Subcutaneous adipose tissue (tissue), 4 donors: Measurements from ENCODE around the gene CLIC3. TPM values are rescaled to one million over a fixed set of nuclear protein-coding genes. Genes with fewer than 3 reads are reported as not detected.

Source experiments
- total RNA-seq, 4 donors: library from RNA; depleted of rRNA; stranded (reverse); fragments of >200 nt; gene quantifications; one replicate each; pipeline ENCODE4 v1.1.0, GENCODE V29; 2016
- TF ChIP-seq, protein P1 (sequence below): fragments of 450-650 bp; IDR thresholded peaks from one replicate; pipeline ENCODE4 v1.5.1; 2016; ENCODE audit warnings: low read depth, mild to moderate bottlenecking, control low read depth, antibody characterized with exemption, moderate library complexity

CLIC3 gene
- total RNA-seq, 4 donors from 2014 or later, result 1.8 to 2.2 TPM; not detected in 2

DNA sequence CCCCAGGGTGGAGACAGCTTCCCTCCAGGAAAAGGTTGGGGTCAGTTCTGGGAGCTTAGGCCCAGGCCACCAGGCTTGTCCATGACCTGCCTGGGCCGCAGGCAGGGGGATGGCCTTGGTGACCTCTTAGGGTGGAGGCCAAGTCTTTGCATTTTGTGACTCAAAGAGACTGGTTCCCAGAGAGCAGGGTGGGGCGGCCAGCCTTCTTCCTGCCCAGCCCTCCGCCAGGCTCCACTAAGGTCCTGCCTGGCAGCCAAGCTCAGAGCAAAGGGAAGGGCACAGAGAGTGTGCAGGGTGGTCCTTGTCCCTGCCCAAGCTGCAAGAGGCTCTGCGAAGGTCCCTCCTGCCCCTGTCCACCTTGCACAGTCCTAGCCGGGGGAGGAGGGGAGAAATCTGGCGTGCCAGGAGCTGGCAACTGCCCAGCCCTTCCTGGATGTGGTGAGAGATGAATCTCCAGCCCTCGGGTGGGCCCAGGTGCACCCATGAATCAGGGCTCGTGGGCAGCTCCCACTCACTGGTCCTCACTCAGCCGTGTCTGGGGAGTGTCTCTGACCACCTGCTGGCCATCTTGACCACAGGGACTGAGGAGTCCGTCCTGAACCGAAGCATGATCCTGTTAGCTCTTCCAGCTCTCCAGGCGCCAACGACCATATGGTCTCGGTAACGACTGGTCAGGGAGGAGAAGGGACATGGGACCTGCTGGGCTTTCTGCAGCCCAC, 21.4 kb downstream of the CLIC3 start:
- TF ChIP-seq, protein P1, sequence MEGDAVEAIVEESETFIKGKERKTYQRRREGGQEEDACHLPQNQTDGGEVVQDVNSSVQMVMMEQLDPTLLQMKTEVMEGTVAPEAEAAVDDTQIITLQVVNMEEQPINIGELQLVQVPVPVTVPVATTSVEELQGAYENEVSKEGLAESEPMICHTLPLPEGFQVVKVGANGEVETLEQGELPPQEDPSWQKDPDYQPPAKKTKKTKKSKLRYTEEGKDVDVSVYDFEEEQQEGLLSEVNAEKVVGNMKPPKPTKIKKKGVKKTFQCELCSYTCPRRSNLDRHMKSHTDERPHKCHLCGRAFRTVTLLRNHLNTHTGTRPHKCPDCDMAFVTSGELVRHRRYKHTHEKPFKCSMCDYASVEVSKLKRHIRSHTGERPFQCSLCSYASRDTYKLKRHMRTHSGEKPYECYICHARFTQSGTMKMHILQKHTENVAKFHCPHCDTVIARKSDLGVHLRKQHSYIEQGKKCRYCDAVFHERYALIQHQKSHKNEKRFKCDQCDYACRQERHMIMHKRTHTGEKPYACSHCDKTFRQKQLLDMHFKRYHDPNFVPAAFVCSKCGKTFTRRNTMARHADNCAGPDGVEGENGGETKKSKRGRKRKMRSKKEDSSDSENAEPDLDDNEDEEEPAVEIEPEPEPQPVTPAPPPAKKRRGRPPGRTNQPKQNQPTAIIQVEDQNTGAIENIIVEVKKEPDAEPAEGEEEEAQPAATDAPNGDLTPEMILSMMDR, result no peak

DNA sequence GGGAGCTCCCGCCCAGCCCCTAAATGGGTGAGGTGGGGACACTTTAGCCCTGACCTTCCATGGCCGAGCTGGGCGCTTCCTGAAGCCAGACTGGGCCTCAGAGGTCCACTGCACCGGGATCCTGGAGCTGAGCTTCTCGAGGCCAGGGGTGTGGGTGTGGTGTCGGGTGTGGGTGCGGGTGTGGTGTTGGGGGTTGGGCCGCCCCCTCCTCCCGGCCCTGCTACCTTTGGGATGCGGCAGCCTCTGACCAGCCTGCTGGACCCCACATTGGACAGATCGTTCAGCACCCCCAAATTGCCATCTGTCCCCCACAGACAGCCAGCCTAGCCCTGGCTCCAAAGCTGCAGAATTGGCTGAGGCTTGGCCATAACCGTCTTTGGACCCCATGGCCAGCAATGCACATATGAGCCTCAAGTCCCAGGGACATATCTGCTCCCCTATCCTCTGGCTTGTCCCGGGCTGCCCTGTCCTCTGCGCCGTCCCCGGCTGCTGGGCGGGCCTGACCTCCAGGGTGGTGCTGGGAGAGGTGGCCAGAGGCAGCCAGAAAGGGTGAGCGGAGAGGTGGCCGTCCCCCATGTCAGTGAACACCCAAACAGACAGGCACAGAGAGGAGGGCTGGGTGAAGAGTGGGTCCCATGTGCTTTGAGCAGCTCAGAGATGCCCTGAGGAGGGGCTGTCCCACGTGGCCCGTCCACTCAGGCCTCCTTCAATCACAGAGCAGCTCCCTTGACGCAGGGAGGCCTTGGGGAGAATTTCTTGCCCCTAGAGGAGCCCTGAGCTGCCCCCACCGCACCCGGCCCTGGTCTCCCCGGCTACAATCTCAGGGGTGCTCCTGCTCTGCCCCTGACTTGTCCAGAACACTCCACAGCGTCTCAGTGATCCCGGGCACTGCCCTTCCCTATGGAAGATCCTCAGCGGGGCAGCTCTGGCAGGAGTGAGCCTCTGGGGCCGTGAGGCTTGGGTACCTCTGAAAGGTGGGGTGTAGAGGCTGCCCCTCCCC, 22.4 kb downstream of the CLIC3 start:
- TF ChIP-seq, protein P1, result no peak

DNA sequence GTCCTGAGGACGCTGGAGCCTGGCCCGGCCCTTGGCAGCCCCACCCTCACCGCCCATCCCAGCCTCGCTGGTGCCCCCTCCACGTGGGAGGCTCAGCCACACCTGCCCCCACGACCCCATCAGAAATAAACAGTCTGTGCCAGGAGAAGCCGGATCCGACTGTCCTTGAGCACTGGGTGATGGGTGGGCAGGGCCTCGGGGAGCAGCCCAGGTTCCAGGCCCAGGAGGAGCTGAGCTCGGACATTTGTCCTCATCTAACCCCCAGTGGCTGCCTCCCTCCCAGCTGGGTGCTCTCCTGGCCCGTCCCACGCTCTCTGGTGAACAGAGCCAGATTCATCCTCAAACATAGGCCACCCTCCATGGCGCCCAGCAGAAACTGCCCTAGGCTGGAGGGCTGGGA, 23.6 kb downstream of the CLIC3 start:
- TF ChIP-seq, protein P1, result no peak

DNA sequence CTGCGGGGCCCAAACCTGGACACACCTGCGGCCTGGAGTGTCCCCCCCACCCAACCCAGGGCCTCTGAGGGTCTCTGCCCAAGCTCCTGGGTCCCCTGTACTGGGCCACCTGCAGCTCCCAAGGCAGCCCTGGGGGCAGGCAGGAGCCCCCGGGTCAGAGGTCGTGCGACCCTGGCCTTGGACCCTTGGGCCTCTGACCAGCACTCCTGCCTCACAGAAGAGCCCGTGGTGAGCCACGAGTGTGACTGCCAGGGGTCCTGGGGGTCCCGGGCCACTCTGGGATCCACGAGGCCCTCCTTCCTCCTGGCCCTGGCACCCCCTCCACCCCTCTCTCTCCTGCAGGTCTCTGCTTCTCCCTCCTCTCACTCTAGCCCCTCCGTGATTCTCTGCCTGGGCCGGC, 24.0 kb downstream of the CLIC3 start:
- TF ChIP-seq, protein P1, result no peak

DNA sequence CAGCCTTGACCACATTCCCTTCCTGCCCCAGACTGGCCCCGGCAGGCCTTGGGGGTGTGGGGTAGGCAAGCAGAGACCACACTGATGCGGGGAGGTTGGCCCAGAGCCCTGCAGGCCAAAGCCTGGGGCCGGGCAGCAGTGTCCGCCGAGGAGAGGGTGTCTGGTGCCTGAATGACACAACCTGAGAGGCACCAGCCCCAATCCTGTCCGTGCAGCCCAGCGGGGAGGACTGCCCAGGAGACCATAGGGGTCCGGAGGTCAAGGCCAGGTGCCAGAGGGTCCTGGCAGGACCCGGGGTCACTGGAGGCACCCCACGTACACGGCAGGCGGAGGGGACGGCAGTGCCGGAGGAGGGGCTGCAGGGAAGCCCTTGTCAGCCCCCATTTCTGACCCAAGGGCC, 24.6 kb downstream of the CLIC3 start:
- TF ChIP-seq, protein P1, result no peak

DNA sequence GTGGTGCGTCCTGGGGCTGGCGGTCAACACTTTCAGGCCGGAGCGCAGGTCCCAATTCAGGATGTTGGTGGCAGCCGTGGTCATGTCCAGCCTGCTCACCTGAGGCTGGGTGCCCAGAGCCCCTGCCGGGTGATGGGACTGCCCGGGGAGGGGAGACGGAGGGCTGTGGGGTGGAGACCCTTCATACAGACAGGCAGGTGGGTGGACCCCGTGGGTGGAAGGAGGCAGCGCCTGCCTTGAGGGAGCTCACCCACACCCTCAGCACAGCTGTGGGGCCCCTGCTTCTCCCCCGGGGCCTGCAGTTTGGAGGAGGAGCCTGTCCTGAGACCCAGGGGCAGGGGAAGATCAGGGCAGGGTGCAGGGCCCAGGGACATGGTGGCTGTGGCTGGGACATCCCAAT, 26.0 kb downstream of the CLIC3 start:
- TF ChIP-seq, protein P1, result no peak

DNA sequence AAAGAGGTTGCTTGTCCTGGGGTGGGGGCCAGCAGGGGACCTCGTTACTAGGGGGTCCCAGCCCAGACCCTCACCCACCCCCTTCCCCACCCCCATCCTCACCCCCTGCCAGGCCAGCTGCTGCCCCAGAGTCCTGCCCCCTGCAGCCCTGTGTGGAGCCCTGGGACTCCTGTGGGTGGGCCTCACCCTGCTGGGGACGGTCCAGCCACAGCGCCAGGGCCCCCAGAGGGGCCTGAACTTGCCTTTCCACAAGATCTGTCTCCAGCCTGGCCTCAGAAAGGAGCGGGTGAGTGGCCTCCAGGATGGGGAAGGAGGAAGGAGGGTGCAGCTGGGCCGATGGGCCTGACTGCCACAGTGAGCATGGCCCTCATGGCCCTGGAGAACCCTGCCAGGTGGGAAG, 26.6 kb downstream of the CLIC3 start:
- TF ChIP-seq, protein P1, result no peak
